NCI-H345 treated with DMSO at 0.1 percent for 48 hours (cell line): Measurements from ENCODE around the gene FOXO6.

Source experiments
- DNase-seq: peaks from one replicate; lab custom pipeline; 2025; ENCODE audit not compliant: unreplicated experiment; lab: John Stamatoyannopoulos, UW

Gene FOXO6

GRCh38 chr1:41365772-41366454 lies 4.7 kb downstream of the FOXO6 start:
- DNase-seq: peak; percentile 73

GRCh38 chr1:41366455-41367287 lies 5.4 kb downstream of the FOXO6 start:
- no peak for DNase-seq

- no peak for DNase-seq
These were observed 6.0 kb downstream of the FOXO6 start for GRCh38 chr1:41367288-41367642.

GRCh38 chr1:41368366-41368765 lies 7.1 kb downstream of the FOXO6 start:
- DNase-seq: no peak

GRCh38 chr1:41368801-41369200 lies 7.6 kb downstream of the FOXO6 start:
- DNase-seq: no peak

GRCh38 chr1:41369531-41369930 lies 8.3 kb downstream of the FOXO6 start:
- no peak for DNase-seq

- no peak for DNase-seq
These were observed 9.0 kb downstream of the FOXO6 start for GRCh38 chr1:41370225-41370624.

- DNase-seq: no peak
These were observed 9.7 kb downstream of the FOXO6 start for GRCh38 chr1:41370756-41371420.

- peak; percentile 76 for DNase-seq
These were observed 10.7 kb downstream of the FOXO6 start for GRCh38 chr1:41371630-41372599.

- no peak for DNase-seq
These were observed 11.4 kb downstream of the FOXO6 start for GRCh38 chr1:41372600-41372993.

- no peak for DNase-seq
These were observed 12.1 kb downstream of the FOXO6 start for GRCh38 chr1:41373373-41373772.

- no peak for DNase-seq
These were observed 13.5 kb downstream of the FOXO6 start for GRCh38 chr1:41374711-41375110.

- DNase-seq: no peak
These were observed 16.2 kb downstream of the FOXO6 start for GRCh38 chr1:41377397-41377796.

- DNase-seq: no peak
These were observed 17.0 kb downstream of the FOXO6 start for GRCh38 chr1:41378222-41378621.

- DNase-seq: no peak
These were observed 17.9 kb downstream of the FOXO6 start for GRCh38 chr1:41378999-41379737.

- DNase-seq: peak; percentile 51
These were observed 18.5 kb downstream of the FOXO6 start for GRCh38 chr1:41379738-41380130.

- DNase-seq: no peak
These were observed 19.0 kb downstream of the FOXO6 start for GRCh38 chr1:41380195-41380594.

- DNase-seq: peak; percentile 61
These were observed 19.9 kb downstream of the FOXO6 start for GRCh38 chr1:41380979-41381691.

- no peak for DNase-seq
These were observed 20.7 kb downstream of the FOXO6 start for GRCh38 chr1:41381692-41382479.
